H9 (cell line): ENCODE measurements around the gene CILP2. TPM values are rescaled to one million over a fixed set of nuclear protein-coding genes. Genes with fewer than 3 reads are reported as not detected.

Source experiments
- DNase-seq: peaks from one replicate; pipeline ENCODE4 v3.0.0-alpha.2; 2017
- H2AFZ ChIP-seq: one replicate; pipeline ENCODE4 v1.6.1; 2013; ENCODE audit warnings: mild to moderate bottlenecking, low read length, control low read depth, moderate library complexity
- H2AK5ac ChIP-seq: 2 replicates; pipeline ENCODE4 v1.6.1; 2013; ENCODE audit warnings: low read length, control low read depth, mixed read lengths; ENCODE audit not compliant: insufficient read length
- H2BK120ac ChIP-seq: one replicate; pipeline ENCODE4 v1.6.1; 2013; ENCODE audit warnings: low read depth, mild to moderate bottlenecking, low read length, control low read depth, inconsistent platforms; ENCODE audit not compliant: poor library complexity, severe bottlenecking
- H2BK12ac ChIP-seq: 2 replicates; pipeline ENCODE4 v1.6.1; 2013; ENCODE audit warnings: low read length, control low read depth, mixed read lengths, low read depth; ENCODE audit not compliant: insufficient read length
- H2BK15ac ChIP-seq: 2 replicates; pipeline ENCODE4 v1.6.1; 2013; ENCODE audit warnings: low read depth, low read length, control low read depth
- H2BK20ac ChIP-seq: one replicate; pipeline ENCODE4 v1.6.1; 2013; ENCODE audit warnings: low read depth, mild to moderate bottlenecking, low read length, control low read depth, inconsistent platforms; ENCODE audit not compliant: poor library complexity, severe bottlenecking
- H2BK5ac ChIP-seq: 2 replicates; pipeline ENCODE4 v1.6.1; 2013; ENCODE audit warnings: low read length, control low read depth, mixed read lengths; ENCODE audit not compliant: insufficient read length
- H3K14ac ChIP-seq: 2 replicates; pipeline ENCODE4 v1.6.1; 2013; ENCODE audit warnings: low read length, control low read depth; ENCODE audit not compliant: insufficient read depth
- H3K18ac ChIP-seq: 2 replicates; pipeline ENCODE4 v1.6.1; 2013; ENCODE audit warnings: low read depth, mild to moderate bottlenecking, mixed read lengths, low read length, control low read depth; ENCODE audit not compliant: insufficient read length
- H3K23ac ChIP-seq: 2 replicates; pipeline ENCODE4 v1.6.1; 2013; ENCODE audit warnings: low read length, control low read depth, mixed read lengths, low read depth; ENCODE audit not compliant: insufficient read length
- H3K23me2 ChIP-seq: 2 replicates; pipeline ENCODE4 v1.6.1; 2013; ENCODE audit warnings: low read depth, mild to moderate bottlenecking, mixed read lengths, low read length, control low read depth; ENCODE audit not compliant: insufficient read length, poor library complexity, severe bottlenecking
- H3K27ac ChIP-seq: 2 replicates; pipeline ENCODE4 v1.5.1; 2013; ENCODE audit warnings: low read length, control low read depth, mixed read lengths, low read depth; ENCODE audit not compliant: insufficient read length
- H3K27me3 ChIP-seq: 2 replicates; pipeline ENCODE4 v1.6.1; 2013; ENCODE audit warnings: low read length, control low read depth, inconsistent platforms; ENCODE audit not compliant: insufficient read depth
- H3K4ac ChIP-seq: 2 replicates; pipeline ENCODE4 v1.6.1; 2013; ENCODE audit warnings: low read depth, mild to moderate bottlenecking, control low read depth, inconsistent platforms, low read length, moderate library complexity
- H3K4me1 ChIP-seq: 2 replicates; pipeline ENCODE4 v1.6.1; 2013; ENCODE audit warnings: low read length, control low read depth, inconsistent platforms; ENCODE audit not compliant: insufficient read depth
- H3K4me2 ChIP-seq: 2 replicates; pipeline ENCODE4 v1.6.1; 2013; ENCODE audit warnings: low read length, control low read depth, mixed read lengths; ENCODE audit not compliant: insufficient read length, insufficient read depth
- H3K56ac ChIP-seq: 2 replicates; pipeline ENCODE4 v1.6.1; 2013; ENCODE audit warnings: low read depth, mild to moderate bottlenecking, mixed read lengths, low read length, control low read depth; ENCODE audit not compliant: insufficient read length
- H3K79me1 ChIP-seq: 2 replicates; pipeline ENCODE4 v1.6.1; 2013; ENCODE audit warnings: low read depth, mild to moderate bottlenecking, moderate library complexity, low read length, control low read depth, inconsistent platforms; ENCODE audit not compliant: insufficient read depth, poor library complexity, severe bottlenecking
- H3K79me2 ChIP-seq: 2 replicates; pipeline ENCODE4 v1.6.1; 2013; ENCODE audit warnings: low read length, control low read depth, inconsistent platforms; ENCODE audit not compliant: insufficient read depth
- H3K9ac ChIP-seq: 2 replicates; pipeline ENCODE4 v1.6.1; 2013; ENCODE audit warnings: low read length, control low read depth, mixed read lengths; ENCODE audit not compliant: insufficient read length; ENCODE audit errors: extremely low read depth
- H3K9me3 ChIP-seq: one replicate; pipeline ENCODE4 v1.6.1; 2013; ENCODE audit warnings: low read depth, low read length, inconsistent platforms; ENCODE audit not compliant: control insufficient read depth
- H3T11ph ChIP-seq: one replicate; pipeline ENCODE4 v1.6.1; 2013; ENCODE audit warnings: mild to moderate bottlenecking, low read length, control low read depth, inconsistent platforms
- H4K20me1 ChIP-seq: one replicate; pipeline ENCODE4 v1.6.1; 2013; ENCODE audit not compliant: control insufficient read depth, insufficient read length, insufficient read depth
- H4K5ac ChIP-seq: 2 replicates; pipeline ENCODE4 v1.6.1; 2013; ENCODE audit warnings: low read depth, mild to moderate bottlenecking, mixed read lengths, low read length, control low read depth; ENCODE audit not compliant: insufficient read length
- H4K8ac ChIP-seq: replicated peaks from 2 replicates; pipeline ENCODE4 v1.6.1; 2013; ENCODE audit warnings: low read length, control low read depth, mixed read lengths, low read depth; ENCODE audit not compliant: insufficient read length
- H4K91ac ChIP-seq: 2 replicates; pipeline ENCODE4 v1.6.1; 2013; ENCODE audit warnings: low read depth, mild to moderate bottlenecking, moderate library complexity, mixed read lengths, low read length, control low read depth; ENCODE audit not compliant: insufficient read length
- H3K27ac Mint-ChIP-seq, 3 experiments: 2 replicates in 2 of 3; 3 replicates in 1 of 3; pipeline ENCODE4 v1.8.0; 2020 to 2021; ENCODE audit warnings: mixed read lengths in 3 of 3, mild to moderate bottlenecking in 1 of 3, moderate library complexity in 1 of 3
- H3K27me3 Mint-ChIP-seq: 2 replicates; pipeline ENCODE4 v1.8.0; 2021; ENCODE audit warnings: low read depth, mild to moderate bottlenecking, moderate library complexity, mixed read lengths
- H3K36me3 Mint-ChIP-seq, 3 experiments: 2 replicates in 2 of 3; 3 replicates in 1 of 3; pipeline ENCODE4 v1.8.0; 2020 to 2021; ENCODE audit warnings: low read depth in 3 of 3, mixed read lengths in 3 of 3; ENCODE audit not compliant: insufficient read depth in 1 of 3
- H3K4me1 Mint-ChIP-seq, 2 experiments: 2 replicates each; pipeline ENCODE4 v1.8.0; 2020; ENCODE audit warnings: mixed read lengths in 2 of 2
- H3K4me3 Mint-ChIP-seq, 2 experiments: 2 replicates in 1 of 2; 3 replicates in 1 of 2; pipeline ENCODE4 v1.8.0; 2020 to 2021; ENCODE audit warnings: mild to moderate bottlenecking in 2 of 2, mixed read lengths in 2 of 2, moderate library complexity in 1 of 2
- H3K9me3 Mint-ChIP-seq, 2 experiments: 2 replicates in 1 of 2; 3 replicates in 1 of 2; pipeline ENCODE4 v1.8.0; 2020; ENCODE audit warnings: mild to moderate bottlenecking in 2 of 2, mixed read lengths in 2 of 2, moderate library complexity in 1 of 2
- WGBS: extraction: QIAGEN DNeasy Blood & Tissue Kit; methylation state at CpG from one replicate; pipeline ENCODE4 v1.1.7; 2013; ENCODE audit warnings: missing lambda C conversion rate, low lambda C conversion rate, mixed read lengths; ENCODE audit not compliant: insufficient read length; ENCODE audit errors: extremely low coverage; 5-methylcytosine and 5-hydroxymethylcytosine counted together
- total RNA-seq: library from RNA; stranded (reverse); gene quantifications from 2 replicates; pipeline ENCODE4 v1.2.1, GENCODE V29; 2021
- TF ChIP-seq, protein P1 (sequence below): fragments of 200-600 bp; sonication (generic); conservative IDR thresholded peaks from 3 replicates; pipeline ENCODE4 v1.8.0; 2021; ENCODE audit warnings: antibody characterized with exemption, mild to moderate bottlenecking

CILP2 gene
- total RNA-seq, 1 experiment from 2014 or later: 6.4 TPM

DNA sequence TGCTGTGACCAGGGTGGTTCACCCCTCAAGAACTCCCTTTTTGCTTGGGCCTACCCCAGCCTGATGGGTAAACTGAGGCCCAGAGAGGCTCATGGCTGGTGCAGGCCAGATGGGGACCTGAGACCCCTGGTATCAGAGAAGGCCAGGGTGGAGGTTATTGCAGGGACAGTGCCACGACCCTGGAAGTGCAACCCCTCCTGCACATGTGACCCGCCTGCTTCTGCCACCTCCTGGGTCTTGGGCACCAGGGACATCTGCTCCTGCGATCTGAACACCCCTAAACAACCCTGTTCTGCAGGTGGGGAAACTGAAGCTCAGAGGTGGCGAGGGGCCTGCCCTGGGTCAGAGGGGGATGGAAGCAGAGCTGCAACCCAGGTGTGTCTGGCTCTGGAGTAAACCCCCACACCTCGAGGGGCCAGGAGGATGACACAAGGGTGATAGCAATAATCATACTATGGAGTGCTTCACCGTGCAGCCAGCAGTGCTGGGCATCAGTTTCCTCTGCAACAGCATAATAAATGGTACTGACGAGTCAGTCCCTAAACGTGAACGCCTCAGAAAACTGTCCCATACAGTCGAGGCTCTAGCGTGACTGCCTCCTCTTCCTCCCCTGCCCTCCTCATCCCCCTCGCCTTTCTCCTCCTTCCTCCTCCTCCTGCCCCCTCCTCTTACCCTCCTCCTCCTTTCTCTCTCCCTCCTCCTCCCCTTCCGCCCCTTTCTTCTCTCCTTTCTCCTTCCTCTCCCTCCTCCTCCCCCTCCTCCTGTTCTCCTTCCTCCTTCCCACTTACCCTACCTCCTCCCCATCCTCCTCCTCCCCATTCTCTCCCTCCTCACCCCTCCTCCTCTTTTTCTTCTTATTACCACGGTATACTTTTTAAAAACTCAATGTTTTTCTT is 5.0 kb upstream of the CILP2 start:
- Histone ChIP-seq H3K79me1 (no peaks in the 10 kb centered on the region), H2BK5ac (no peak overlapping the region), H3K27ac (no peak overlapping the region), H3K4ac (no peak overlapping the region), H2AFZ (no peak overlapping the region), H4K5ac (no peak overlapping the region), H3K79me2 (no peaks in the 10 kb centered on the region), H2BK20ac (no peak overlapping the region), H3K9ac (no peak overlapping the region), H3K27me3 (no peaks in the 10 kb centered on the region), H3T11ph (no peak overlapping the region), H3K4me1 (no peaks in the 10 kb centered on the region), H4K20me1 (peaks cover 3% of the 10 kb centered on the region), H4K91ac (no peak overlapping the region), H3K9me3 (no peaks in the 10 kb centered on the region), H2BK15ac (no peak overlapping the region), H3K4me2 (no peak overlapping the region), H4K8ac (no peak overlapping the region), H2AK5ac (no peak overlapping the region), H2BK120ac (no peak overlapping the region), H3K14ac (no peak overlapping the region), H3K23me2 (peaks cover 3% of the 10 kb centered on the region), H3K18ac (no peak overlapping the region), H3K23ac (no peak overlapping the region), H3K56ac (no peak overlapping the region), H2BK12ac (no peak overlapping the region)
- H3K36me3 Mint-ChIP-seq: peaks cover 10 to 35% (median 22%) of the 10 kb centered on the region in 3 experiments; a peak in 6 of 7 replicates
- H3K27me3 Mint-ChIP-seq: peaks cover 15% of the 10 kb centered on the region
- DNase-seq: no peak
- no peaks in the 10 kb centered on the region; a peak in 1 of 5 replicates for H3K9me3 Mint-ChIP-seq
- H3K4me3 Mint-ChIP-seq: no peak overlapping the region
- WGBS: 100% methylated on average over 1 of the region's 14 CpGs
- peaks cover 10 to 17% of the 10 kb centered on the region in 2 experiments for H3K4me1 Mint-ChIP-seq
- TF ChIP-seq, protein P1, sequence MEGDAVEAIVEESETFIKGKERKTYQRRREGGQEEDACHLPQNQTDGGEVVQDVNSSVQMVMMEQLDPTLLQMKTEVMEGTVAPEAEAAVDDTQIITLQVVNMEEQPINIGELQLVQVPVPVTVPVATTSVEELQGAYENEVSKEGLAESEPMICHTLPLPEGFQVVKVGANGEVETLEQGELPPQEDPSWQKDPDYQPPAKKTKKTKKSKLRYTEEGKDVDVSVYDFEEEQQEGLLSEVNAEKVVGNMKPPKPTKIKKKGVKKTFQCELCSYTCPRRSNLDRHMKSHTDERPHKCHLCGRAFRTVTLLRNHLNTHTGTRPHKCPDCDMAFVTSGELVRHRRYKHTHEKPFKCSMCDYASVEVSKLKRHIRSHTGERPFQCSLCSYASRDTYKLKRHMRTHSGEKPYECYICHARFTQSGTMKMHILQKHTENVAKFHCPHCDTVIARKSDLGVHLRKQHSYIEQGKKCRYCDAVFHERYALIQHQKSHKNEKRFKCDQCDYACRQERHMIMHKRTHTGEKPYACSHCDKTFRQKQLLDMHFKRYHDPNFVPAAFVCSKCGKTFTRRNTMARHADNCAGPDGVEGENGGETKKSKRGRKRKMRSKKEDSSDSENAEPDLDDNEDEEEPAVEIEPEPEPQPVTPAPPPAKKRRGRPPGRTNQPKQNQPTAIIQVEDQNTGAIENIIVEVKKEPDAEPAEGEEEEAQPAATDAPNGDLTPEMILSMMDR: no peak
- no peak overlapping the region for H3K27ac Mint-ChIP-seq
